Choroid plexus epithelial cell (primary cell): ENCODE results near the gene RPS6KA2.

Experiments used
- DNase-seq: peaks from one replicate; pipeline ENCODE4 v3.0.0-alpha.2; 2010; ENCODE audit warnings: low read depth
- H3K4me3 ChIP-seq: 2 replicates; pipeline ENCODE4 v1.5.1; 2011; ENCODE audit warnings: low read depth, mild to moderate bottlenecking, control low read depth, low read length, moderate library complexity
- CTCF ChIP-seq: conservative IDR thresholded peaks from 2 replicates; pipeline ENCODE4 v1.5.1; 2011; ENCODE audit warnings: low read depth, mild to moderate bottlenecking, control low read depth, inconsistent platforms, low read length, moderate library complexity

The RPS6KA2 gene

GRCh38 chr6:166661327-166662085, 34.5 kb upstream of the RPS6KA2 start:
- TF ChIP-seq CTCF, result no peak
- DNase-seq, result no peak

GRCh38 chr6:166660157-166660688, 33.2 kb upstream of the RPS6KA2 start:
- no peak for TF ChIP-seq CTCF

More at GRCh38 chr6:166661327-166662085, 34.5 kb upstream of the RPS6KA2 start:
- H3K4me3 ChIP-seq, result no peak overlapping the region

GRCh38 chr6:166659581-166659980, 32.5 kb upstream of the RPS6KA2 start:
- TF ChIP-seq CTCF, result no peak
- H3K4me3 ChIP-seq, result no peak overlapping the region
- no peak for DNase-seq

More at GRCh38 chr6:166660157-166660688, 33.2 kb upstream of the RPS6KA2 start:
- no peak overlapping the region for H3K4me3 ChIP-seq
- no peak for DNase-seq

DNA sequence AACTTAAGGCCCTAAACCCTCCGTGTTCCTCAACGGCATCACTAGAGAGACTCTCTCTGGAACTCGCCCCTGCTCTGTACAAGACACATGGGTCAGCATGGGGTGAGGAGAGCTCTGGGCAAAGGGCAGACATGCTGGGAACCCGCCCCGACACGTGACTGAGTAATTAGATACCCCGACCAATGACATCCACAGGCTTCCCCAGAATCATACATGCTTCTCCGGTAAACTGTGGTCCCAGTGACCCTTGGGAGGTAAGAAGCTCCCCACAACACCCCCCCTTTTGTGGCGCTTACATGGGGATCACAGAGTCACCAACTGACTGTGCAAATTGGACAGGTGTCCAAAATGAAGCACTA, 31.7 kb upstream of the RPS6KA2 start:
- TF ChIP-seq CTCF, result no peak
- DNase-seq, result no peak
- H3K4me3 ChIP-seq, result no peak overlapping the region

DNA sequence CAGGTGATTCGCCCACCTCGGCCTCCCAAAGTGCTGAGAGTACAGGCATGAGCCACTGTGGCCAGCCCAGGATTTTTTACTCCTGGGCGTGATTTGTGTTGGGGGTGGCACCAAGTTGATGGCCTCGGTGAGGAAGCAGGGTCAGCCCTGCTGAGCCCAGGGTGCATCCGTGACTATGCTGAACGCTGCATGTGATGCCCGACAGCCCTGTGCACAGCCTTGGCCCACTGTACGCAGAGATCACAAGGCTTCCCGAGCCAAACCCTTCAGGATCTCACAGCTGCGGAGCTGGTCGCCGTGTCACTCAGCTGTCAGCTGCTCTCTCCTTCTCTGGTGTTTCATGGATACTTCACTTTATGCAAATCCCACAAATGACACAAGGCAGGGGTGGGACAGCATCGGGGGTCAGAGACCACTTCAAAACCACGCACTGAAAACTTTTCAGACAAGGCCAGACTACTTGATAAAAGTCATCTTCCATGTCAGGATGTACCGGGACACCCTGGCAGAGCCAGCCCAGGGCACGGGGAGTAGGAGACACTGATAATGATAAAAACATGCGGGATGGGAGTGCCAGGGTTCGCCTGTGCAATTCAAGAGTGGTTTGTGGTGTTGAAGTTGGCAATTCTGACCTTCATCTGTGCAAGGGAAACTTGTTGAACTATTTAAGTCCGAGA, 31.2 kb upstream of the RPS6KA2 start:
- no peak for TF ChIP-seq CTCF
- no peak overlapping the region for H3K4me3 ChIP-seq
- no peak for DNase-seq

DNA sequence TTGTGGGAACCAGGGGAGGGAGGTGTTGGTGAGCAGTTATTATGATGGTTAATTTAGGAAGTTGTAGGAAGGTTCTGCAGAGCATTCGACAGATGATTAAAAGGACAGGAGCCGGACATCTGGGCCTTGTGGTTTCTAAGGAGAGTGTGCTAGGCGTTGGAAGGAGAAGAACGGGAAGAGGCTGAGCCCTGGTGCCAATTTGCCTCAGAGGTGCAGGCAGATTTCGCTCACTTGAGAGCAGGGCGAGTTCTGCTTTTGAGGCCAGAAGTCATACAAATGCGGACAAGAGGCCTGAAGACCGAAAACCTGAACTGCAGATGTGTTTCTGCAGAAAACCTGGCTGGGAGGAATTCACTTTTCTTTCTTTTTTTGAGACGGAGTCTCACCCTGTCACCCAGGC, 30.5 kb upstream of the RPS6KA2 start:
- no peak for TF ChIP-seq CTCF
- no peak for DNase-seq
- no peak overlapping the region for H3K4me3 ChIP-seq
